DND-41 (cell line): ENCODE measurements around the gene WARS2.

Experiments
- ATAC-seq: fragments of 200-7000 bp; cut with Tn5 transposase; 3 replicates; pipeline ENCODE4 v1.9.1; 2021; ENCODE audit warnings: low read depth; ENCODE audit not compliant: insufficient read depth
- DNase-seq: peaks from one replicate; pipeline ENCODE4 v3.0.0-alpha.2; 2020
- H2AFZ ChIP-seq: 2 replicates; pipeline ENCODE4 v1.6.0; 2012; ENCODE audit warnings: low read depth, low read length
- H3K27ac ChIP-seq: 2 replicates; pipeline ENCODE4 v1.5.1; 2012; ENCODE audit warnings: low read length, inconsistent platforms
- H3K27me3 ChIP-seq: fragments of 200-600 bp; sonication (generic); 2 replicates; pipeline ENCODE4 v1.6.0; 2012; ENCODE audit warnings: low read length, mild to moderate bottlenecking, inconsistent platforms; ENCODE audit not compliant: insufficient read depth, poor library complexity
- H3K36me3 ChIP-seq: 2 replicates; pipeline ENCODE4 v1.5.1; 2012; ENCODE audit warnings: low read length, inconsistent platforms; ENCODE audit not compliant: insufficient read depth
- H3K4me1 ChIP-seq: 2 replicates; pipeline ENCODE4 v1.5.1; 2012; ENCODE audit warnings: mild to moderate bottlenecking, low read length; ENCODE audit not compliant: insufficient read depth
- H3K4me2 ChIP-seq: 2 replicates; pipeline ENCODE4 v1.6.0; 2012; ENCODE audit warnings: mild to moderate bottlenecking, moderate library complexity, low read length, inconsistent platforms; ENCODE audit not compliant: insufficient read depth
- H3K4me3 ChIP-seq, 2 experiments: fragments of 200-600 bp in 1 of 2; shearing (Covaris generic) in 1 of 2; 2 replicates each; pipeline ENCODE4 v1.5.1; 2012 to 2016; ENCODE audit warnings: inconsistent platforms in 2 of 2, low read length in 2 of 2, mild to moderate bottlenecking in 2 of 2, low read depth in 1 of 2, moderate library complexity in 1 of 2
- H3K79me2 ChIP-seq: 2 replicates; pipeline ENCODE4 v1.6.0; 2012; ENCODE audit warnings: low read length, inconsistent platforms; ENCODE audit not compliant: insufficient read depth
- H3K9ac ChIP-seq: 2 replicates; pipeline ENCODE4 v1.6.0; 2012; ENCODE audit warnings: low read depth, mild to moderate bottlenecking, inconsistent platforms, low read length, moderate library complexity
- H3K9me3 ChIP-seq: 2 replicates; pipeline ENCODE4 v1.5.1; 2012; ENCODE audit warnings: low read length, moderate library complexity, mild to moderate bottlenecking, inconsistent platforms; ENCODE audit not compliant: insufficient read depth, severe bottlenecking
- H4K20me1 ChIP-seq: 2 replicates; pipeline ENCODE4 v1.6.0; 2012; ENCODE audit warnings: low read length; ENCODE audit not compliant: insufficient read depth
- CTCF ChIP-seq: IDR thresholded peaks from 2 replicates; pipeline ENCODE4 v1.5.1; 2012; ENCODE audit warnings: borderline replicate concordance, low read length, moderate library complexity, mild to moderate bottlenecking; ENCODE audit not compliant: poor library complexity, severe bottlenecking; ENCODE audit errors: extremely low read depth
- EZH2 ChIP-seq: IDR thresholded peaks from 3 replicates; pipeline ENCODE4 v1.6.1; 2012; ENCODE audit warnings: borderline replicate concordance, low read depth, mild to moderate bottlenecking, moderate library complexity, low read length, inconsistent platforms; ENCODE audit not compliant: severe bottlenecking

The WARS2 gene

GRCh38 chr1:119012383-119012782, 128.1 kb downstream of the WARS2 start:
- Histone ChIP-seq H3K27me3 (no peaks in the 10 kb centered on the region), H4K20me1 (no peaks in the 10 kb centered on the region), H3K27ac (no peak overlapping the region), H3K9me3 (no peaks in the 10 kb centered on the region), H3K4me1 (no peaks in the 10 kb centered on the region), H3K4me3 (no peak overlapping the region), H2AFZ (no peak overlapping the region), H3K9ac (no peak overlapping the region), H3K4me2 (no peak overlapping the region), H3K79me2 (no peaks in the 10 kb centered on the region), H3K36me3 (no peaks in the 10 kb centered on the region)
- DNase-seq = no peak
- no peak for TF ChIP-seq EZH2
- TF ChIP-seq CTCF = no peak
- no peak for ATAC-seq

- H3K36me3 ChIP-seq = no peaks in the 10 kb centered on the region
- H2AFZ ChIP-seq = no peak overlapping the region
- no peak overlapping the region for H3K27ac ChIP-seq
- H3K4me3 ChIP-seq = no peak overlapping the region
- H3K4me1 ChIP-seq = no peaks in the 10 kb centered on the region
- DNase-seq (no peak), ATAC-seq (no peak)
- H3K79me2 ChIP-seq = no peaks in the 10 kb centered on the region
- no peak for TF ChIP-seq CTCF
- TF ChIP-seq EZH2 = no peak
- H4K20me1 ChIP-seq = no peaks in the 10 kb centered on the region
- H3K4me2 ChIP-seq = no peak overlapping the region
- H3K27me3 ChIP-seq = no peaks in the 10 kb centered on the region
- H3K9me3 ChIP-seq = no peaks in the 10 kb centered on the region
- no peak overlapping the region for H3K9ac ChIP-seq
Measured at GRCh38 chr1:119011706-119012105, 128.7 kb downstream of the WARS2 start.

DNA sequence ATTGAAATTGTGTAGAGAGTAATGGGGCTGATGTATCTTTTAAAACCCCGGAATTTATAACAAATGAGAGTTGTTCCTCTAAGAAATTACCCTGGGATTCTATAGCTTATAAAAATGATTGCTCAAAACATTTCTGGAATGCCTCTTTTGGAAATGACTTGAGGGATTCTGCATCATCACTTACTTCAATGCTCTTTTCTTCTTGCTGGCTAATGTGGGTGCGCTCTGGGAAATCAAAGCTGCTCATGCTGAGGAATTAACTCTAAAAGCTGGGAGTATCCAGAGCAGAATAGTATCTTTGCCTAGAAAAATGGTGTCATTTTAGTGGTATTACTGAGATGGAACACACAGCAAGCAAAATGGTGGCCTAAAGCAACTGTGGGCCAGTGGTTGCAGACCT, 129.3 kb downstream of the WARS2 start:
- no peak for DNase-seq

More for the DNA sequence above, 129.3 kb downstream of the WARS2 start:
- no peak overlapping the region for H3K4me3 ChIP-seq
- no peaks in the 10 kb centered on the region for H3K79me2 ChIP-seq
- no peak overlapping the region for H2AFZ ChIP-seq
- no peaks in the 10 kb centered on the region for H3K9me3 ChIP-seq
- no peaks in the 10 kb centered on the region for H4K20me1 ChIP-seq
- no peak overlapping the region for H3K27ac ChIP-seq
- H3K36me3 ChIP-seq = no peaks in the 10 kb centered on the region
- H3K9ac ChIP-seq = no peak overlapping the region
- no peaks in the 10 kb centered on the region for H3K4me1 ChIP-seq
- no peak for ATAC-seq
- no peaks in the 10 kb centered on the region for H3K27me3 ChIP-seq
- H3K4me2 ChIP-seq = no peak overlapping the region
- TF ChIP-seq EZH2 (no peak), CTCF (no peak)
